HG02884 (cell line): ENCODE results near the gene DACH1.

ENCODE experiments used
- ATAC-seq: cut with Tn5 transposase; IDR thresholded peaks from one replicate; pipeline ENCODE4 v1.9.1; 2021; ENCODE audit warnings: mild to moderate bottlenecking, moderate library complexity; ENCODE audit not compliant: unreplicated experiment

DACH1 gene

GRCh38 chr13:71503781-71504180, 363.2 kb downstream of the DACH1 start:
- ATAC-seq: no peak

- ATAC-seq: no peak
These were observed 367.0 kb downstream of the DACH1 start for GRCh38 chr13:71499944-71500514.

DNA sequence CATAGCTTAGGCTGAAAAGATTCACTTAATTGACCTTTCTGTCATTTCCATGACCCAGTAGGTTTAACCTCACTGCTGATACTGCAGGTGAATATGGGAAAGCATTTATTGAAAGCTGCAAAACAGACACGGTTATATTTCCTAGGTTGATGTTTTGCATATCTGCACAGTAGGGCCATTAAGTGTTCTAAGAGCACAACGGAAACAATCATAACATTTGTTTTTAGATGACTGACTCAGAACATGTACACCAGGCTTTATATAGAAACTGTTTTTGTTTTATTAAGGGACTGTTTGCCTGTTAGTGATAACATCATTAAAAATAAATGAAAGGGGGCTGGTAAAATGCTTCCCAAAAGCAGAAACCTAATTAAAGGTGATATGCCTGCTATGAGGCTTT, 367.8 kb downstream of the DACH1 start:
- ATAC-seq: no peak

- no peak for ATAC-seq
These were observed 373.8 kb downstream of the DACH1 start for GRCh38 chr13:71493189-71493588.

DNA sequence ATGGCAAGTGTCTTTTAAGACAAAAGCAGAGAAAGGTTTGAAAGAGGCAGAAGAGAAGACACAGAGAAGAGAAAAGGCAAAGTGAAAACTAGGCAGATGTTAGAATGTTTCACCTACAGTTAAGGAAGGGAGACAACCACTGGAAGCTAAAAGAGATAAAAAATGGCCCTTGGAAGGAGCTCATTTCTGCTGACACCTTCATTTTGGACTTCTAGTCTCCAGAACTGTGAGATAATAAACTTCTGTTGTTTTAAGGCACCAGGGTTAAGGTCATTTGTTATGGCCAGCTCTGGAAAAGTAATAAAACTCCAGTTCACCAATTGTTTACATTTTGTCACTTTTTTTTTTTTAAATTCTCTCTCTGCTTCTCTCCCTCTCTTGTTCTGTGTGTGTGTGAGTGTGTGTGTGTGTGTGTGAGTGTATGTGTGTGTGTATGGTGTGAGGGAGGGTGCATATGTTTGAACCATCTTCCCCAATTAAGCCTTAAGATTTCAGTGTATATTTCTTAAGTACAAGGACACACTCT, 374.6 kb downstream of the DACH1 start:
- ATAC-seq: no peak

- no peak for ATAC-seq
These were observed 376.0 kb downstream of the DACH1 start for GRCh38 chr13:71491010-71491409.

GRCh38 chr13:71489041-71489440, 378.0 kb downstream of the DACH1 start:
- no peak for ATAC-seq

DNA sequence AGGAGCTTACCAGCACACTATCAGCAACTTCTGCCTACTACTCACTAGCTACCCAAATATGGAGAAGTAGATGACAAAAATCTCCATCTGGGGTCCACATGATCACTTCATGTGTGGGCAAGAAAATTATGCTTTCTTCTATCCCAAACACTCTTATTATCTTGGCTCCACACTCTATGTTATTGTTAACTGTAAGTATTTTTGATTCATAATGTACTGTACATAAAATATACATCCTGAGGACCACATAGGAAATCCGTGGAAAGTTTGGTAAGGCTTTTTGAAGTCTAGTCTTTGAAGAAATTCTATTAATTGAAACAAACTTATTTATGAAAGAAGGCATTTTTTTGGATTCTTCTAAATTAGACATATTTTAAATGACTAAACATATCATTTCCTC, 378.8 kb downstream of the DACH1 start:
- ATAC-seq: no peak

GRCh38 chr13:71485913-71486312, 381.1 kb downstream of the DACH1 start:
- ATAC-seq: no peak

- no peak for ATAC-seq
These were observed 383.3 kb downstream of the DACH1 start for GRCh38 chr13:71483733-71484132.

- ATAC-seq: no peak
These were observed 385.5 kb downstream of the DACH1 start for GRCh38 chr13:71481501-71481900.

- ATAC-seq: no peak
These were observed 386.0 kb downstream of the DACH1 start for GRCh38 chr13:71481046-71481445.

GRCh38 chr13:71477735-71478134, 389.3 kb downstream of the DACH1 start:
- ATAC-seq: no peak

DNA sequence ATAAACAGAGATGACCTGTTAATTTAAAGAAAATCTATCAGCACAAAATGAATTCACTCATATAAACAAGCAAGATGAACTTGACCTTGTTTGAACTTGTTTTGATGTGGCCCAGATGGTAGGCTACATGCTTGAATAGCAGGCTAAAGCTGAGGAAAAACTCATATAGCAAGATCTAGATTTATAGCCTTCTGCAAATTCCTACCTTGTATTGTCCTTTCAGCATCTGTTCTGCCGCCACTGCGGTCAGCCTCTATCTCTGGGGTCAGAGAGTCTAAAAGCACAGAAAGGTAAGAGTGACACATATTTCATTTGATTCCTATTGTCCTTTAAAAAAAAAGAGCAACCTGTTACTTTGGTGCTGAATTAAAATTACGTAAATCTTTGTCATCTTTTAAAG, 392.1 kb downstream of the DACH1 start:
- no peak for ATAC-seq

- ATAC-seq: no peak
These were observed 397.4 kb downstream of the DACH1 start for GRCh38 chr13:71469626-71470025.

DNA sequence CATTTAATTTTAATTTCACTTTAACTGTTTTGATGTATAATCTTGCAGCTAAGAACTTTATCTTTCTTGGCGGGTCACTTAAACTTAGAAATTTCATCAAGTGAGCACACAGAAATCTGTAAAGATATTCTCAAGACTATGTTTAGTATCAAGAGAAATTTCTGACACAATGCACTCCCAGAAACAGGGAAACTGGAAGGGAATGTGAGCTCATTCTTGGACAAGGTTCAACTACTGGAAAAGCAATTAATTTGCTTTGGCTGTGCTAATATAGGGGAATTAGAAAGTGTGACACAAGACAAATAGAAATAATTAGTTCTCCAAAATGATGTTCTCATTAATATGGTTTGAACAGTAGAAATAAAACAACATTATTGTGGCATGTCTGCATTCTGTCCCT, 402.3 kb downstream of the DACH1 start:
- ATAC-seq: no peak

GRCh38 chr13:71461892-71462291, 405.1 kb downstream of the DACH1 start:
- ATAC-seq: no peak

DNA sequence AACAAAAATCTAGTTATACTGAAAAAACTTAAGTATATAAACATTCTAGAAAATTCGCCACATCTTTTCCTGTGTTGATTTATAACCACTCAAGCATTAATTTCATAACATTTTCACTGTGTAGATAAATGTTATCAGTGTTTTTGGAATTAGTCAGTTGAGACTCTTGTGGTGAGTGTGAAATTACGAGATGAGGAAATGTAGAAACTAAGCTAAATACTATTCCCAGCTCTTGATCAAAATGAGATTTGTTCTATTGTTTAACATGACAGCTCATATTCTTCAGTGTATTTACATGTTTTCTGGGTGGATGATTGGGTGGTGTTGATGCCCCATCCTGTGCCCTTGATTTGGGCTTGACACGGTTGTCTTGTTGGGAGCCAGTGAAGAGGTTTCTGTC, 406.8 kb downstream of the DACH1 start:
- no peak for ATAC-seq

- ATAC-seq: no peak
These were observed 407.3 kb downstream of the DACH1 start for GRCh38 chr13:71459708-71460107.

DNA sequence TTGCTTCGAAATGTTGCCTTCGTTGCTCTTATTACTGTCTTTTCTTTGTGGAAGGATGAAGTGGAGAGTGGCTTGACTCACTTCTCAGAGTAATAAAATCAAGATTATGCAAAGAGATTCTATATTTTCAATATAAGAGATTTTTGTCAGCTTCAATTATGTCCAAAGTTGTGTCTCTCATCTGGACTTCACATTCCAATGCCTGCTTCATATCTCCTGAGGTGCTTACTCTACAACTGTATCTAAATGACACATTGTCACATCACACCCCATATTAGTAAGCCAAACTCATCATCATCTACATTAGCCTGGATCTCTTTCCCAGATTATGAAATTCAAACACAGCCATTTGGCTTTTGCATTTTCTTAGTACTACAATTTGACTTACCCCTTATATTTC, 409.4 kb downstream of the DACH1 start:
- ATAC-seq: no peak

- ATAC-seq: no peak
These were observed 410.9 kb downstream of the DACH1 start for GRCh38 chr13:71456136-71456535.

GRCh38 chr13:71454509-71454908, 412.5 kb downstream of the DACH1 start:
- ATAC-seq: no peak

DNA sequence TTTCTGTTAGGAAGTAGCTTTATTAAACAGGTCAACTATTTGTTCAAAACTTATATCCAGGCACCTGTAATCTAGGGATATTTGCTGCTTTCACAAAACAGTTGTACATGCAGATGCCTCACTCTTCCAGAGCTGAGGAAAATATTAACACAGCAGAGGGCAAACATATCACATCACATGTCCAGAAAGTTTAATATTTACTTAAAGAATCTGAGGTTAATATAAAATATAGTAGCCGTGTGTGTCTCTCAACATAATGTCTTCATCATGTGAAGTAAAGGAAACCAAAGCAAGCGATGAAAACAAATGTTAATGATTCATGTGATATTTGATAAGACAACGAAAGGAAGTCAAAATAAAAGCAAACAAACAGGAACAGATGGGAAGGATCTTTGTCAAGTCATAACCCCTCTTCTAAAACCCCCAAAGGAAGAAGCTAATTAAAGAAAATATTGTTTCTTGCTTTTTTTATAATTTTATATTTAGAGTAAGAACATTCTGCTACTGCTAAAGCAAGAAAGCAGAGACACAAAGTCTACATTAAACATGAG, 418.8 kb downstream of the DACH1 start:
- ATAC-seq: no peak
